ENCODE measurements around the gene CDH2.
A peak's percentile ranks its signal among the peaks of the same experiment; 100 is the strongest.

Gene CDH2

DNA sequence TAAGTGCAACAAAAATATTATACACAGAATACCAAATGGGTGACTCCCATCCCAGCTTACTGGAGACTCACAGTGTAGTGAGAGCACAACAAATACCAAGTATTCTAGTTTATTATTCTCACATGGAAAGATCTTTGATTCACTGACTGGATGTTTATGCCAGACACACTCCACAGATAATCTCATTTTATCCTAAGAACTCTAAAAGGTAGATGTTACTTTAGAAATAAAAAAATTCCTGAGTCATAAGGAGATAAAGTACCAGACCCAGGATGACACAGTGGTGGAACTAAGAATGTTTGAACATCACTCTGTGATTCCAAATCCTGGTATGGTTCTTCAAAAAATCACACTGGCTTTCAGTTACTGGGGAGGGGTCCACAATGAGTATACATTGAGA lies 136.2 kb downstream of the CDH2 start:
- DNase-seq (ENCODE audit: low read depth): no peak
- TF ChIP-seq, protein P1, sequence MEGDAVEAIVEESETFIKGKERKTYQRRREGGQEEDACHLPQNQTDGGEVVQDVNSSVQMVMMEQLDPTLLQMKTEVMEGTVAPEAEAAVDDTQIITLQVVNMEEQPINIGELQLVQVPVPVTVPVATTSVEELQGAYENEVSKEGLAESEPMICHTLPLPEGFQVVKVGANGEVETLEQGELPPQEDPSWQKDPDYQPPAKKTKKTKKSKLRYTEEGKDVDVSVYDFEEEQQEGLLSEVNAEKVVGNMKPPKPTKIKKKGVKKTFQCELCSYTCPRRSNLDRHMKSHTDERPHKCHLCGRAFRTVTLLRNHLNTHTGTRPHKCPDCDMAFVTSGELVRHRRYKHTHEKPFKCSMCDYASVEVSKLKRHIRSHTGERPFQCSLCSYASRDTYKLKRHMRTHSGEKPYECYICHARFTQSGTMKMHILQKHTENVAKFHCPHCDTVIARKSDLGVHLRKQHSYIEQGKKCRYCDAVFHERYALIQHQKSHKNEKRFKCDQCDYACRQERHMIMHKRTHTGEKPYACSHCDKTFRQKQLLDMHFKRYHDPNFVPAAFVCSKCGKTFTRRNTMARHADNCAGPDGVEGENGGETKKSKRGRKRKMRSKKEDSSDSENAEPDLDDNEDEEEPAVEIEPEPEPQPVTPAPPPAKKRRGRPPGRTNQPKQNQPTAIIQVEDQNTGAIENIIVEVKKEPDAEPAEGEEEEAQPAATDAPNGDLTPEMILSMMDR (IDR thresholded peaks at IDR 0.05; ENCODE audit: low read length, missing control alignments): no peak
- H3K4me3 ChIP-seq (replicated peaks; ENCODE audit: low read depth, low read length): no peak overlapping the region

DNA sequence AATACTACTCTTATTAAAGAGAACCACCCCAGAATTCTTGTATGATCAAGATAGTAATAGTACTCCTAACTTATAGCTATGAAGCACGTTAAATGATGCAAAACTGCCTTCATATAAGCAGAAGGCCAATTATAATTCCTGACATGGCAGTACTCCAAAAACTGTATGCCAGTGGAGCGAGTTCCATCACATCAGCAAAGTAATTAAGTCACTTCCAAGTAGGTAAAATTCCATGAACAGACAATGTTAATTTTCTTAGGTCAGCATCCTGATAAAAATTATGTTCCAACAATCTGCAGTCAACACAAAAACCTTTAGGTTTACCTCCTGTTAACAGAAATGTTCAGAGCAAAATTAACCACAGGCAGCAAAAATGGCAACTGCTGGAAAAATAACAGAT lies 136.7 kb downstream of the CDH2 start:
- DNase-seq (ENCODE audit: low read depth): no peak
- TF ChIP-seq, protein P1 (IDR thresholded peaks at IDR 0.05; ENCODE audit: low read length, missing control alignments): no peak
- no peak overlapping the region for H3K4me3 ChIP-seq (replicated peaks; ENCODE audit: low read depth, low read length)

DNA sequence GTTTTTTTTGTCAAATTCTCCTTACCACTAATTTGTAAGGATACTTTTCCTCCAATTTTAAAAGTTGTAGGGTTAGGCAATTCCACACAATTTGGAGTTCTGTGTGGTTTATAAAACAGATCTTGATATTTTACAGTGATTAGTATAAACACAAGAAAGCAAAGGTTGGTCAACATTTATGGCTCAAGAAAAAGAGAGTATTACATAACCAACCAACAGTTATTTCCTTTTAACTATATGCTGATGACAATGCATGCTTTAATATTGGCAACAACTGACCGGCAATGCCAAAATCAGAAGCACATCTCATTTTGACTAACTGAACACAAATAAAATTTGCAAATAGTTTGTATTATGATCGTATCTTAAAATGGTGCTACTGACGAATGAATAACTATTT lies 137.2 kb downstream of the CDH2 start:
- TF ChIP-seq, protein P1 (IDR thresholded peaks at IDR 0.05; ENCODE audit: low read length, missing control alignments): no peak
- no peak overlapping the region for H3K4me3 ChIP-seq (replicated peaks; ENCODE audit: low read depth, low read length)
- DNase-seq (ENCODE audit: low read depth): peak; percentile 46

DNA sequence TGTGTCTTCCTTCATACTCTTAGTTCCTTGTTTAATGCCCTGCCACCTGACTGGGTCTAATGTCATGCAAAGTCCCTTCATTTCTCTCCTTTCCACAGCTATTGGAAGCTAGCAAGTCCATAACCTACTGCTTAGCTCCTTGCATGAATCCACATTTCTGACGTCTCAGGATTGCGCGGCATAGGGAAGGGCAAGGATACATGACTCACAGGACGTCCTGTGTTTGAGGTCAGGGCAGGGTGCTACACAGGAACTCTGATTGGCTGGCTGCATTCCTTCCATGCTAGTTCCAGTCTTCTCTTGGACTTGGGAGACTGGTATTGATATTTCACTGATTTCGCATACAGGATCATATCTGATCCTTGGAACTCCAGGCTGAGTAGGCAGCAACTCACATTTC lies 137.9 kb downstream of the CDH2 start:
- TF ChIP-seq, protein P1 (IDR thresholded peaks at IDR 0.05; ENCODE audit: low read length, missing control alignments): no peak
- peak; percentile 80 for DNase-seq (ENCODE audit: low read depth)
- no peak overlapping the region for H3K4me3 ChIP-seq (replicated peaks; ENCODE audit: low read depth, low read length)

DNA sequence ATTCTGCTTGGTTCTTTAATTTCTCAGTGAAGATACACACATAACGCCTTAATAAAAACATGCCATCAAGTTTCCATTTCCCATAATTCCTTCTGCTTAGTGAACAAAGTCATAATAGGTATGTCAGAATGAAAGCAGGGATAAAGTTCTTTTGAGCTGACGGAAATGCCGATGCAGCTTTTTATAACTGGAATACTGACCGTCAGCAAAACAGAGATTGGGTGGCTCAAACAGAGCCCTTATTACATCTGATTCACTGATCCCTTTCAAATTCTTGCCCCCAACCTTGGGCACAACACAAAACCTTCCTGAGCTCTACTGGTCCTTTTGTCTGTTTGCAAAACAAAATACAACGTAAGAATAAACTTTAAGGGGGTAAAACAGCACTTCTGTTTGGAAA lies 140.4 kb downstream of the CDH2 start:
- no peak overlapping the region for H3K4me3 ChIP-seq (replicated peaks; ENCODE audit: low read depth, low read length)
- no peak for DNase-seq (ENCODE audit: low read depth)
- TF ChIP-seq, protein P1 (IDR thresholded peaks at IDR 0.05; ENCODE audit: low read length, missing control alignments): no peak

DNA sequence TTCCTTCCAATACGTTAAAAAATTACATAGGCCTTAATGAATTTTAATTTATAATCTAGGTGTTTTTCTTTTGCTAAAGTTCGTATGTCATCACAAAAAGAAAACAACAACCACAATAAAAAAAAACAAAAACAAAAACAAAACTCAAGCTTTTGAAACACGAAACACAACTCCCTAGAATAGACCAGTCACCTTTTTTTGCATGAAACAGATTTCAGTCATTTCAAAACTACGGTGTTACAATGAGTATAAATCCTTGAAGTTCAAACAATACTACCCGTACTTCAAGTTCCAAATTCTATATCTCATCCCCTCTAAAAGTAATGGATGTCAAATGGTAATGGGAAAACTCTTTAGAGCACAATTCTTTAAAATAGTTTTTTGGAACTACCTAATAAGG lies 142.4 kb downstream of the CDH2 start:
- DNase-seq (ENCODE audit: low read depth): no peak
- no peak overlapping the region for H3K4me3 ChIP-seq (replicated peaks; ENCODE audit: low read depth, low read length)
- TF ChIP-seq, protein P1 (IDR thresholded peaks at IDR 0.05; ENCODE audit: low read length, missing control alignments): no peak

DNA sequence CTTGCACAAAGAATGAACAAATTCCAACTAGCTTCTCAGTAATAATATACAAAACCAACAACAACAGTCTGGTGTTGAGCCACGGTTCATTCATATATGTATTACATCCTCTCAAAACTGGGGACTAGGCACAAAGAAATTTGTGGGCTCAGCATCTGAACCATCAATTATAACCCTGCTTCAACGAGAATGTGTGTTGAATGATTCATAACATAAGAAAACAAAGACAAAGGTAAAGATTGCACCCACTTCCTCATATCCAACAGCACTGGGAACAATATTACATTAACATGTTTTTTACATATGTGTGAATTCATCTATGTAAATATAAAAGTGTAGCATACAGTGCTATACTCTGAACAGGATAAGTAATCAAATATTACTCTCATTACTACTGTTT lies 144.8 kb downstream of the CDH2 start:
- no peak overlapping the region for H3K4me3 ChIP-seq (replicated peaks; ENCODE audit: low read depth, low read length)
- TF ChIP-seq, protein P1 (IDR thresholded peaks at IDR 0.05; ENCODE audit: low read length, missing control alignments): no peak
- no peak for DNase-seq (ENCODE audit: low read depth)

All from fibroblast of pulmonary artery (primary cell).